Upper lobe of right lung (tissue), 1 donor: ENCODE results near the gene NELL1. TPM values are rescaled to one million over a fixed set of nuclear protein-coding genes. Genes with fewer than 3 reads are reported as not detected.

Source experiments
- ATAC-seq: fragments of 200-7000 bp; cut with Tn5 transposase; one replicate; pipeline ENCODE4 v1.9.1; 2020; ENCODE audit warnings: mild to moderate bottlenecking, moderate library complexity
- DNase-seq: peaks from one replicate; pipeline ENCODE4 v3.0.0-alpha.2; 2020
- H3K27ac ChIP-seq: fragments of 200-600 bp; one replicate; pipeline ENCODE4 v1.8.0; 2022
- H3K27me3 ChIP-seq: fragments of 200-600 bp; one replicate; pipeline ENCODE4 v1.8.0; 2022; ENCODE audit warnings: mild to moderate bottlenecking
- H3K36me3 ChIP-seq: fragments of 200-600 bp; one replicate; pipeline ENCODE4 v1.8.0; 2022
- H3K4me1 ChIP-seq: fragments of 200-600 bp; one replicate; pipeline ENCODE4 v1.8.0; 2022
- H3K4me3 ChIP-seq: fragments of 200-600 bp; one replicate; pipeline ENCODE4 v1.8.0; 2022; ENCODE audit warnings: mild to moderate bottlenecking
- H3K9me3 ChIP-seq: fragments of 200-600 bp; one replicate; pipeline ENCODE4 v1.8.0; 2022
- intact Hi-C: fragments of 100-400 bp; cut with DNase I; formaldehyde crosslinking; loops from one replicate; pipeline ENCODE4 v1.11.0; 2022
- total RNA-seq: library from RNA; stranded (reverse); fragmentation: NEBNext Ultra II Directional; extraction: Animal tissue kit (Norgen Biotek cat#: 25700); gene quantifications from one replicate; pipeline ENCODE4 v1.2.1, GENCODE V29; 2021
- TF ChIP-seq, protein P1 (sequence below): fragments of 200-600 bp; IDR thresholded peaks from one replicate; pipeline ENCODE4 v1.8.0; 2022; ENCODE audit warnings: antibody characterized with exemption
- donor health status: DM: no; HTN: yes; CAD: no; lungs with severe emphysema.

Gene NELL1
- total RNA-seq, 1 donor from 2014 or later, result not detected

DNA sequence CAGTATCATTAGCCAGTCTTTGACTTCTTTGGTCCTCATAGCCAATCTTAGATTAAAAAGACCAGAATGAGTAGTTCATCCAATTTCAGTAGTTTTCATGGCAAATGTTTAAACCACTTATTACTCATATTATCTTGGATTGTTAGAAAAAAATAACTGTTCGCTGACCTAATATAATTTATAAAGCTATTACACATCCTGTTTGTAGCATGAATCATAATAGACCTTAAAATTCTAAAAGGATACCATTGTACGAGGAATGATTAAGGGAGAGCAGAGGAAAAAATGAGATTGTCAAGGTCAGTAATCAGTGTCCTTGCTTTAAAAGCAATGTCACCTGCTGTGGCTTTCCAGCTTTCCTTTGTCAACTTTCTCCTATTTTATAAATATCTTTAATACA lies 371.2 kb downstream of the NELL1 start:
- H3K27ac ChIP-seq, result no peak overlapping the region
- H3K4me1 ChIP-seq, result no peaks in the 10 kb centered on the region
- DNase-seq (no peak), ATAC-seq (no peak)
- H3K27me3 ChIP-seq, result no peaks in the 10 kb centered on the region
- no peaks in the 10 kb centered on the region for H3K36me3 ChIP-seq
- H3K4me3 ChIP-seq, result no peak overlapping the region
- intact Hi-C loops, result no loop called here
- no peaks in the 10 kb centered on the region for H3K9me3 ChIP-seq
- TF ChIP-seq, protein P1, sequence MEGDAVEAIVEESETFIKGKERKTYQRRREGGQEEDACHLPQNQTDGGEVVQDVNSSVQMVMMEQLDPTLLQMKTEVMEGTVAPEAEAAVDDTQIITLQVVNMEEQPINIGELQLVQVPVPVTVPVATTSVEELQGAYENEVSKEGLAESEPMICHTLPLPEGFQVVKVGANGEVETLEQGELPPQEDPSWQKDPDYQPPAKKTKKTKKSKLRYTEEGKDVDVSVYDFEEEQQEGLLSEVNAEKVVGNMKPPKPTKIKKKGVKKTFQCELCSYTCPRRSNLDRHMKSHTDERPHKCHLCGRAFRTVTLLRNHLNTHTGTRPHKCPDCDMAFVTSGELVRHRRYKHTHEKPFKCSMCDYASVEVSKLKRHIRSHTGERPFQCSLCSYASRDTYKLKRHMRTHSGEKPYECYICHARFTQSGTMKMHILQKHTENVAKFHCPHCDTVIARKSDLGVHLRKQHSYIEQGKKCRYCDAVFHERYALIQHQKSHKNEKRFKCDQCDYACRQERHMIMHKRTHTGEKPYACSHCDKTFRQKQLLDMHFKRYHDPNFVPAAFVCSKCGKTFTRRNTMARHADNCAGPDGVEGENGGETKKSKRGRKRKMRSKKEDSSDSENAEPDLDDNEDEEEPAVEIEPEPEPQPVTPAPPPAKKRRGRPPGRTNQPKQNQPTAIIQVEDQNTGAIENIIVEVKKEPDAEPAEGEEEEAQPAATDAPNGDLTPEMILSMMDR, result no peak

DNA sequence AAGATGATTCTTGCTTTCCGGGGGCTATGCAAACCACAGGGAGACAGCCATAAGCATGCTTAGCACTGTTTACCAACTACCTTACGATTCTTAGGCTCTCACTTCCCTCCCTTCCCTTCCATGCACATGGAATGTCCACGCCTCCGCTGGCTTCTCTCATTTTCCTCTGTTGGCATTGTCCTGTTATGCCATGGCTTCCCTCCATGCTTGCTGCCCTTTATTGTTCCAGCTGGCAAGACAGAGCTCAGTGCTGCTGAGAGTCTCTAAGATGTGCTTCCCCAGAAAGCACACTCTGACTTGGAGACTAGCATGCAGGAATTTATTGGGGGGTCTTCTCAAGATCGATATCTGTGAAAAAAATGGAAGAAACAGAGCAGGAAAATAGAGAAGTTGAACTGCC lies 379.2 kb downstream of the NELL1 start:
- no peaks in the 10 kb centered on the region for H3K4me1 ChIP-seq
- TF ChIP-seq, protein P1, result no peak

DNA sequence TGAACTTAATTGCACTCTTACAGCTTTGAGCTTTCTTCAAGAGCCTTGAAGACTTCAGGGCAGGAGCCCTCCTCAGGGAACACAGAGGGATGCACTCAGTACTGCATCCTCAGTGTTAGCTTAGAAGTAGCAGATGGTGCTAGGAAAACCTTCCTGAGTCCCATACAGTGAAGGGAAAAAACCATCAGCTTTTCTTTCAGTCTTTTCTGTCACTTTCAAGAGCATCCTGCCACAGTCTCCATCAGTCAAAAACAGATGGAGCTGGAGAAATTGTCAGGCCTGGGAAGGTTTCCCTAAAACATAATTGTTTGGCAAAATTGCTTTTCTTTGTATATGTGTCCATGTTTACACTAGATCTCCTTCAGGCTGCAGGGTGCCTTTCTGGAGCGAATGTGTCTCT lies 384.1 kb downstream of the NELL1 start:
- no peaks in the 10 kb centered on the region for H3K4me1 ChIP-seq
- no peak for ATAC-seq
- no peaks in the 10 kb centered on the region for H3K27me3 ChIP-seq
- no peak overlapping the region for H3K27ac ChIP-seq
- TF ChIP-seq, protein P1, result no peak
- DNase-seq, result no peak
- H3K36me3 ChIP-seq, result no peaks in the 10 kb centered on the region
- intact Hi-C loops, result no loop called here
- H3K9me3 ChIP-seq, result no peaks in the 10 kb centered on the region
- H3K4me3 ChIP-seq, result no peak overlapping the region

More for the DNA sequence above, 379.2 kb downstream of the NELL1 start:
- Histone ChIP-seq H3K27ac (no peak overlapping the region), H3K36me3 (no peaks in the 10 kb centered on the region), H3K9me3 (no peaks in the 10 kb centered on the region), H3K27me3 (no peaks in the 10 kb centered on the region), H3K4me3 (no peak overlapping the region)
- ATAC-seq (no peak), DNase-seq (no peak)
- intact Hi-C loops, result no loop called here

DNA sequence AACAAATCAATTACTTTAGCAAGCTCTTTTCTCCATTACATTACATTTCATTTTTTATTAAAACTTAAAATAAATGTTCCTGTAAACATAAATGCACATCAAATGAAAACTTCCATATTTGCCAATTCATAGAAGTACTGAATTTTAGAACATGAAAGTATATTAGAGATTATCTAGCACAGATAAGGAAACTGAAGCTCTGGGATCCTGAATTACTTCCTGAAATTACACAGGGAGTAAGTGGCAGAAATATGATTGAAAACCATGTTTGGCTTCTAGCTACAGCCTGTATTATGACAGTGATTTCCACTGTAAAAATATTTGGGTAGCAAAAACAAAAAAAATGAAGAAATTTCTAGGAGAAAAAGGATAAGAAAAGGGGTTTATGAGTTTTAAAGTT lies 387.3 kb downstream of the NELL1 start:
- ATAC-seq (no peak), DNase-seq (no peak)
- Histone ChIP-seq H3K27me3 (no peaks in the 10 kb centered on the region), H3K36me3 (no peaks in the 10 kb centered on the region), H3K4me1 (no peaks in the 10 kb centered on the region), H3K9me3 (no peaks in the 10 kb centered on the region), H3K27ac (no peak overlapping the region), H3K4me3 (no peak overlapping the region)
- TF ChIP-seq, protein P1, result no peak
- intact Hi-C loops, result no loop called here

DNA sequence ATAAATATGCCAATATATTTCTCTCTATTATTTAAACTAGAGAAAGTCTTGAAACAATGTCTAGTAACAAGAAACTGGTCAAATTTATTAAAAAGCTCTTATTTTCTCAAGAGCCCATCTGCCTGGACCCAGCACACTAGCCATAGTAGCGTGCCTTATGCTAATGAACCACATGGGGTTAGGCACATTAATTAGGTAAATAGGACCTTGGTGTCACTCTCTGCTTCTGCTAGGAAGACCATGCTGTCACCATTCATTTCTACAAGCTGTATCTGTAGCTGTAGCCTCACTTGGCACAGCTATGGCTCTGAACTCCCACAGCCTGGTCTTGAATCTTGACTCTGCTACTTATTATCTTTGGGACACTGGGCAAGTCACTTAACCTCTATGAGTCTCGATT lies 390.5 kb downstream of the NELL1 start:
- Histone ChIP-seq H3K4me3 (no peak overlapping the region), H3K27ac (no peak overlapping the region), H3K9me3 (no peaks in the 10 kb centered on the region), H3K27me3 (no peaks in the 10 kb centered on the region), H3K36me3 (no peaks in the 10 kb centered on the region), H3K4me1 (no peaks in the 10 kb centered on the region)
- DNase-seq (no peak), ATAC-seq (no peak)
- intact Hi-C loops, result no loop called here
- TF ChIP-seq, protein P1, result no peak

DNA sequence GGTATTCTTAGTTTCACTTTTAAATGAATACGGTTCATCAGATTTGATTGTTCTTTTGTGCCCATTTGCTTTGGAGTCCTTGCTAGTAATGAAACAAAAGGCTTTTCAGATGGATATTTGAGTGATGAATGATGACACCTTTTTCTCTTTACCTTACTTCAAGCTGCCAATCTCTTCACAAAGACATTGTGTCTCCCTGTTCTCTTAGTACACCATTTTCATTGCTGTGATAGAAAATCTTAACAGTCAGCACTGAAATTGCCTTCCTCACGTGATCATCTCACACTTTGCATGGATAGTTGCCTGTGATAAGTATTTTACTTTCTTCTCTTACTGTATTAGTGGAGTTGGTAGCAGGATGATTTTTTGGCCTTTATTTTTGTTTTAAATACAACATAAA lies 396.6 kb downstream of the NELL1 start:
- Histone ChIP-seq H3K4me3 (no peak overlapping the region), H3K9me3 (no peaks in the 10 kb centered on the region), H3K4me1 (no peaks in the 10 kb centered on the region), H3K27me3 (no peaks in the 10 kb centered on the region), H3K36me3 (no peaks in the 10 kb centered on the region), H3K27ac (no peak overlapping the region)
- DNase-seq, result no peak
- TF ChIP-seq, protein P1, result no peak
- intact Hi-C loops, result no loop called here
- ATAC-seq, result no peak
